H1 (cell line): ENCODE results near the gene ZDHHC1.

Experiments used
- CTCF ChIP-seq, 3 experiments: IDR thresholded peaks; 1 replicate in 2 of 3; 2 replicates in 1 of 3; pipeline versions ENCODE4 v1.5.1 to v1.6.1; 2011; ENCODE audit warnings: low read length in 3 of 3, mild to moderate bottlenecking in 3 of 3, inconsistent platforms in 2 of 3, low read depth in 1 of 3, moderate library complexity in 1 of 3; ENCODE audit not compliant: insufficient read depth in 1 of 3; ENCODE audit errors: control extremely low read depth in 1 of 3
- EZH2 ChIP-seq: fragments of 200-600 bp; sonication (generic); IDR thresholded peaks from 2 replicates; pipeline ENCODE4 v1.7.1; 2012; ENCODE audit warnings: low read depth, mild to moderate bottlenecking, moderate library complexity, low read length, inconsistent platforms; ENCODE audit not compliant: severe bottlenecking
- NRF1 ChIP-seq: IDR thresholded peaks from 2 replicates; pipeline ENCODE4 v1.6.1; 2011; ENCODE audit warnings: mild to moderate bottlenecking, low read depth, low read length, improper control_type of control experiment
- RFX5 ChIP-seq: IDR thresholded peaks from 2 replicates; pipeline ENCODE4 v1.6.1; 2011; ENCODE audit warnings: low read depth, low read length, improper control_type of control experiment, borderline replicate concordance
- TAF1 ChIP-seq: IDR thresholded peaks from 2 replicates; pipeline ENCODE4 v1.6.1; 2011; ENCODE audit warnings: mild to moderate bottlenecking, low read depth, low read length

- no peak for TF ChIP-seq CTCF (IDR thresholded peaks at IDR 0.05; ENCODE audit: control extremely low read depth in 1 of 3, insufficient read depth in 1 of 3, low read depth in 1 of 3, low read length in 3 of 3)
- TF ChIP-seq RFX5: no peak
- TF ChIP-seq NRF1: no peak
- no peak for TF ChIP-seq TAF1
- no peak for TF ChIP-seq EZH2
Observed at GRCh38 chr16:67445126-67445426, 28.8 kb upstream of the ZDHHC1 start.
